CD1c-positive myeloid dendritic cell (primary cell): ENCODE measurements around the gene GOLGA6L7.
"Not testable (repeated sequence)": the region's sequence is repeated elsewhere in the genome, so short reads cannot be mapped to it uniquely, and the experiment has no call there.

Experiments used
- DNase-seq: peaks from one replicate; pipeline ENCODE4 v3.0.0-alpha.2; 2016; ENCODE audit errors: extremely low spot score

GOLGA6L7 gene

DNA sequence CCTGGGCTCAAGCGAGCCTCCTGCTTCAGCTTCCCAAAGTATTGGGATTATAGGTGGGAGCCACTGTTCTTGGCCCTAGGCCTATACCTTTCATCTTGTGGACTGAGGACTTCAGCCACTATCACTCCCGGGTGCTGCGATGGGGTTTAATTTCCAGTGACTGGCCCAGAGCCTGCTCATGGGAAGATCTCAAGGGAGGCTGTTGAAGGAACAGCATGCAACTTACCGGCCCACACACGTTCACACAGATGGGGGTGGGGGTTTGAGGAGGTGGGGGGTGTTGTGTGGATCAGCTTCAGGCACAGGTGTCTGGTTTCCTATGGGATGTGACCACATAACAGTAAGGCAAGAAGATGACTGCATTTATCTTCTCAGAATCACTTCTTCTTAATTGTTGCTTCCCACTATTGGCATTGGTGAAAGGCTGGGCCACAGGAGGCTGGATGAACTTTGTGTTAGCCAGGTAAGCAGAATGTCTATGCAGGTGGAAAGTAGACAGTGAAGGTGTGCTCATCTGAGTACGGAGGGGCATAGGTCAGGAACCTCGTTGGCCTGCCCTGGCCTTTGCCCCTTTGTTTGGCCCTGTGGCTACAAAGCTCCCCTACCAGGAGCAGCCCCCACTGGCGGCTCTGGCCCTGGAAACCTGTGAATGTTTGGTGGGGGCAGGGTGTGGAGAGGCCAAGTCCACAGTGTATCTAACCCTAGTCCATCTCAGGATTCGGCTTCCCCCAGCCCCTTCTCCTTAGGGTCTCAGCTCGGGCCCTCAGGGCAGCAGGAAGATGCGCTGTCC is 35.9 kb upstream of the GOLGA6L7 start:
- no peak for DNase-seq

- DNase-seq, result no peak
These were observed 33.2 kb upstream of the GOLGA6L7 start for GRCh38 chr15:28881600-28881999.

GRCh38 chr15:28881170-28881569 is 32.7 kb upstream of the GOLGA6L7 start:
- no peak for DNase-seq

DNA sequence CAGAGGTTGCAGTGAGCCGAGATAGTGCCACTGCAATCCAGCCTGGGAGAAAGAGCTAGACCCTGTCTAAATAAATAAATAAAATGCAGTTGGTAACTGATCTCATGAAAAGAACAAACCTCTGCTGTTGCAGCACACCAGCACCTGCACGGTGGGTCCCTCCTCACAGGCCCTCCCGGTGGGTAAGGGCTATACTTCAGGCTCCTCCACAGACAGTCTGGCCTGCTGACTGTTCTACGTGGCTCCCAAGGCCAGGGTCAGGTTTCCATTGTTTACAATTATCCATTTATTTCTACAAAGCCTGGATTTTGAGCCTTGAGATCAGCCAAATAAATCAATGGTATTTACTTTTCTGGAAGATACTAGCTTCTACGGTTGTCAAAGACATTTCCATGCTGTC is 32.2 kb upstream of the GOLGA6L7 start:
- DNase-seq, result no peak

GRCh38 chr15:28879551-28879950 is 31.1 kb upstream of the GOLGA6L7 start:
- no peak for DNase-seq

DNA sequence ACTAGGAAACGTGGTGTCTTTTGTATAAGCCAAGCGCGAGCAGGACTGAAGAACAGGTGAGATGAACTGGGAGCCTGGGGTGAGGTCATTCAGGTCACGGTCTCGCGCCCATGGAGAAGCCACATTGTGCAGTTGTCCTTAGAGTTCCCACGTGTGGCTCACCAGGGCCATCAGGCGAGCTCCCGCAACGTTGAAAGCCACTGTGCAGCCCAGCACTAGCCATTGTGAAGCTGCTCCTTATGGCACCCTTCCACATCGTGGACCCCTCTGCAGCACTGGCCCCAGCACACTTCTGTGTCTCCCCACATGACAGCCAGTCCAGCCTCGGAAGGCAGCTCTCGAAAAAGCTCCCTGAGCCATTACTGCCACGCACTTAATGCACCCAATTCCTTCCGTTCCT is 29.8 kb upstream of the GOLGA6L7 start:
- DNase-seq, result no peak

DNA sequence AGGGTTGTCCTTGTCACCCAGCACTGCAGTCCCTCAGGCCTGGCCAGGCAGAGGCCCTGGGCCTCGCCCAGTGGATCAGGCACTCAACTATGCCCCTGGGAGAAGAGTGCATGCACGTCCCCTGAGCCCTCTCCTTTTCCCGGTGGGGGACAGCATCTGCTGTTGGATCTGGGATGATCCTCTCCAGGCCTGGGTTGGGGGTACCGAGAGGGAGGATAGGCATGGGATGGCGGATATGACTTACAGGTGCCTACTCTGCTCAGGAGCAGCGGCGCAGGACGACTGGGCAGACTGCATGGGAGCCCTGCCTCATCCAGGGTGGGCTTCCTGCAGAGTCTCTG is 28.4 kb upstream of the GOLGA6L7 start:
- DNase-seq, result no peak

DNA sequence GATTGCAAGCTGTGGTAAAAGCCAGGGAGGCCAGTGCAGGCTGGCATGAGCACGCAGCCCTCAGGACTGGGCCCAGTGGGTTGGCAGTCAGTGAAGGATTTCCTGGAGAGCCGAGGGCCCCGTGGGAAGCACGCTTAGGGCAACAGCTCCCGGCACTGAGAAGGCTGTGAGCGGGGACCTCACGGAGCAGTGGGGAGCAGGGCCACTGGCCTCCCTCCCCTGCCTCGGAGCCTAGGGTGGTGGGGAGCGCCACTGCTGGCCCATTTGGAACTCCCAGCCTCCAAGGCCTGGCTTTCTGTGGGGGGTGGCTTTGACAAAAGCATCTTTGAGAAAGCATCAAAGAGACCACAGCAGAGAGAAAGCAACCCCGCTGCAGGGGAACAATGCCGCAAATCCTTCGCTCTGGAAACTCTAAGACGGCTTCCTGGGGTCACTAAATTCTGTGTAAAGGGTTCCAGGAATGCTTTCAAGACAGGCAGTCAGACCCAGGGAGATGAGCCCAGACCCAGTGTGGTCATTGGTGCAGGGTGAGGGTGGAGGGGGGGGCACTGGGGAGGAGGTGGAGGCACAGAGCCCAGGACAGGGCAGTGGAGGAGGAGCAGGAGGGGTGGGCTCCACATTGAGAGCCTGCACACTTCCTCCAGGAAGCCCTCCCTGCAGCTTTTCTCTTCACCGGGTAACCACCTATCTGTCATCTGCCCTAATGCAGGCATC is 27.8 kb upstream of the GOLGA6L7 start:
- no peak for DNase-seq

DNA sequence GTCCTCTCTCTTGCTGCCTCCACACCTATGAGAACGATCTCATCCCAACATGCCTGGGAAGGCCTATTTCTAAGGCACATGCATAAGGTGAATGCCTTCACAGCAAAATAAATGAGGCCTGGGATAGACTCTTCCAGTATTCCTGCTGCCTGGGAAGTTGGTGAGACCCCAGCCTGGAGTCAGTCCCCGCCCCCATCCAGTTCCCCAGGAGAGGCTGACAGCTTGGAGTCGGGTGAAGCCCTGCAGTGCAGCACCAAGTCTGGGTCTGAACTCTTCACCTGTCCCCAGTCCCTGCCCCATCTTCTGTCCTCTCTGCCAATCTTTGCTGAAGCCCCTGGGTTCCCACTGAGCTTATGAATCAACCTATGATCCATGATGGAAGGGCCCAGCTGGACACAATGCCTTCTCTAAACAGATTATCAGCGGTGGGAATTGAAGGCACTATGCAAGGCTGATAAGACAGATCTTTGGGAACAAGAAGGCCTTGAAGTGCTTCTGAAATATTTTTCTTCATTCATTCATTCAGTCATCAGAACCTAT is 27.1 kb upstream of the GOLGA6L7 start:
- no peak for DNase-seq

GRCh38 chr15:28873585-28874190 is 25.2 kb upstream of the GOLGA6L7 start:
- DNase-seq, result no peak

GRCh38 chr15:28873006-28873405 is 24.6 kb upstream of the GOLGA6L7 start:
- no peak for DNase-seq

- DNase-seq, result no peak
These were observed 22.7 kb upstream of the GOLGA6L7 start for GRCh38 chr15:28871168-28871567.

GRCh38 chr15:28868744-28869345 is 20.4 kb upstream of the GOLGA6L7 start:
- no peak for DNase-seq

- DNase-seq, result not testable (repeated sequence)
These were observed 13.3 kb upstream of the GOLGA6L7 start for GRCh38 chr15:28861589-28862293.

- DNase-seq, result no peak
These were observed 12.6 kb upstream of the GOLGA6L7 start for GRCh38 chr15:28861031-28861534.

GRCh38 chr15:28854578-28854977 is 6.1 kb upstream of the GOLGA6L7 start:
- not testable (repeated sequence) for DNase-seq

- DNase-seq, result not testable (repeated sequence)
These were observed 5.2 kb upstream of the GOLGA6L7 start for GRCh38 chr15:28853654-28854053.

GRCh38 chr15:28849766-28850165 is 1.3 kb upstream of the GOLGA6L7 start:
- not testable (repeated sequence) for DNase-seq

- DNase-seq, result not testable (repeated sequence)
These were observed 827 bp upstream of the GOLGA6L7 start for GRCh38 chr15:28849271-28849670.

GRCh38 chr15:28847959-28848358 is 485 bp downstream of the GOLGA6L7 start:
- DNase-seq, result not testable (repeated sequence)

DNA sequence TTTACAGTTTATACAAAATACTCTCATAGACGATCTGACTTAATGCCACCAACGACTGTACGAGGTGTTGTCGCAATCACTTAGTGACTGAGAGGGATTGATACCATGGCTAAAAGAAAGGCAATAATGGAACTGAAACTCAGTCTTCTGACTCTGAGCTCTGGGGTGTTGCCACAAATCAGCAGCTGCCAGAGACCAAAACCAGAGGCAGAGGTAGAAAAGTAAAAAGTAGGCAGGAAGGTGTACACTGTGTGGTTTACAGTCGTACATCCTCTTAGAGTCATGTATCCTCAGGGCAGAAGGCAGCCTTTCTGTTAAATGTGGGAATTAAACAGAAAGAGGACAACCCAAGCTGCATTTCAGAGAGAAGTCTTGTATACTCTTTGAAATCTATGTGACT is 1.2 kb downstream of the GOLGA6L7 start:
- DNase-seq, result not testable (repeated sequence)
